SJSA1 (cell line): ENCODE results near the gene PEPD. TPM values are rescaled to one million over a fixed set of nuclear protein-coding genes. Genes with fewer than 3 reads are reported as not detected.
"Not testable (repeated sequence)": the region's sequence is repeated elsewhere in the genome, so short reads cannot be mapped to it uniquely, and the experiment has no call there.

Experiments used
- DNase-seq, 2 experiments: peaks; one replicate each; pipeline ENCODE4 v3.0.0-alpha.2; 2015 to 2020; ENCODE audit warnings: low spot score in 2 of 2, low read depth in 1 of 2
- H3K27ac ChIP-seq: fragments of 250-450 bp; sonication (Bioruptor Pico); 2 replicates; pipeline ENCODE4 v1.5.1; 2020; ENCODE audit warnings: mild to moderate bottlenecking, moderate library complexity
- H3K27me3 ChIP-seq: fragments of 250-450 bp; sonication (Bioruptor Pico); replicated peaks from 2 replicates; pipeline ENCODE4 v1.5.1; 2020; ENCODE audit warnings: mild to moderate bottlenecking, moderate library complexity
- H3K36me3 ChIP-seq: fragments of 250-450 bp; sonication (Bioruptor Pico); 2 replicates; pipeline ENCODE4 v1.5.1; 2020; ENCODE audit warnings: mild to moderate bottlenecking
- H3K4me1 ChIP-seq: fragments of 250-450 bp; sonication (Bioruptor Pico); replicated peaks from 2 replicates; pipeline ENCODE4 v1.6.1; 2021; ENCODE audit warnings: mild to moderate bottlenecking
- H3K4me3 ChIP-seq: fragments of 250-450 bp; sonication (Bioruptor Pico); 2 replicates; pipeline ENCODE4 v1.5.1; 2020; ENCODE audit warnings: mild to moderate bottlenecking
- H3K9me3 ChIP-seq: fragments of 250-450 bp; sonication (Bioruptor Pico); replicated peaks from 2 replicates; pipeline ENCODE4 v1.5.1; 2020; ENCODE audit warnings: mild to moderate bottlenecking
- total RNA-seq: library from RNA; depleted of rRNA; stranded (reverse); fragments of >200 nt; shearing (Covaris generic); gene quantifications from 2 replicates; pipeline ENCODE4 v1.2.3, GENCODE V29; 2014; rRNA removed

Gene PEPD
- 137 and 153 TPM in 2 replicates for total RNA-seq

DNA sequence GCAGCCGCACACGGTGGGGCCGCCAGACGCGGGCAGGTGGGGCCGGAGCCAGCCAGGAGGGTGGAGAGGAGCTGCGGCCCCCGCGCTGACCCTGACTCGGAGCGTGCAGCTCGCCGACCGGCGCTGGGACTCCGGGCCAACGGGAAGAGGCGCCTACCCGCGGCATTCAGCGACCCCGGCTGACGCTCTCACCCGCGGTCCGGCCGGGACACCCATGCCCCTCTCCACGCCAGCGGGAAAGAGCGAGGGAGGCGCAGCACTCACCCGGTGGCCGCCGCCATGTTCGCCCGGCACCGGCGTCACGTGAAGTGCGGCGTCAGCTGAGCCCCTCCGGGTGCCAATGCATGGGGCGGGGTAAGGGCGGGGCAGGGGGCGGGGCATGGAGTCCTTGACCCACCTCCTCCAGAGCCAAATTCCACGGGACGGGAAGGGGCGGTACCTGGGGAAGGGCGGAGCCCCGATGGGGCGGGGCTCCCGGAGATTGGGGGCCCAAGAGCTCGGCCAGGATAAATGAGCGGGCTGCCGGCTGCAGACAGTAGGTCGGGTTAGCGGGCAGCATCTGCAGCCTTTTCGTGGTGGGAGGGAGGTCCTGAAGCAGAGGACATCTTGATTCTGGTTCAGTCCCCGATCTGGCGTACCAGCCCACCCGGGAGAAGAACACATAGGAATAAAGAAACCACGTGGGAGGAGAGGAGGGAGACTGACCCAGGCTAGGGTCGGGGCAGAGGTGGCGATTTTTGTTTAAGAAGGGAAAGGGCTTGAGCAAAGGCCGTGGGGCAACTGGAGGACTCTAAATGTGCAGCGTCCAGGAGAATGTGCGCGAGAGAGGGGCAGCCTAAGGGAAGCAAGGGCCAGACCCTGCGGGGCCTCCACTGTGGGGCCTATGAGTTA lies at the start of gene PEPD:
TSS of gene PEPD (minus strand) at position 312 of the 891 bp plus-strand sequence. CDS start at position 281, 31 bp downstream.
- Histone ChIP-seq H3K27me3 (peaks cover 1% of the 10 kb centered on the region; the same call in 1 of the 2 replicates), H3K4me3 (peak within 1 kb of the TSS; percentile 96), H3K36me3 (peaks cover 4% of the 10 kb centered on the region; the same call in 1 of the 2 replicates), H3K4me1 (peaks cover 17% of the 10 kb centered on the region), H3K27ac (peak within 1 kb of the TSS; percentile 52), H3K9me3 (no peaks in the 10 kb centered on the region)
- peak; percentile 85 to 92 for DNase-seq

DNA sequence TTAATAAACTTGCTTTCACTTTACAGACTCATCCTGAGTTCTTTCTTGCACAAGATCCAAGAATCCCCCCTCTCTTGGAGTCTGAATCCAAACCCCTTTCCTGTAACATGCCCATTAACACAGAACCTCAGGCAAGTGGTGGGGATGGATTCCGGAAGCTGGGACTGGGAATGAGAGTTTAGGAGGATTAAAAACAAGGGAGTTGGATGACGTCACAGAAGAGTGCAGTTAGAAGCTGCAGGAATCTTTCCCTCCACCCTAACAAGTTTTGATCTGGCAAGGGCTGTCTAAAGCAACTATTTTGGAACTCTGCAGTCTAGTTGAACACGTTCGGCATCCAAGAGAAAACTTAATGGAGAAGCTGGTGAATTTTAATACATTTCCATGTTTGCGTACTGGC lies 48.2 kb upstream of the PEPD start:
- Histone ChIP-seq H3K27ac (no peak overlapping the region), H3K4me3 (no peak overlapping the region), H3K36me3 (no peaks in the 10 kb centered on the region), H3K4me1 (no peaks in the 10 kb centered on the region), H3K9me3 (peaks cover 8% of the 10 kb centered on the region), H3K27me3 (peaks cover 13% of the 10 kb centered on the region; the same call in 1 of the 2 replicates)
- no peak for DNase-seq

DNA sequence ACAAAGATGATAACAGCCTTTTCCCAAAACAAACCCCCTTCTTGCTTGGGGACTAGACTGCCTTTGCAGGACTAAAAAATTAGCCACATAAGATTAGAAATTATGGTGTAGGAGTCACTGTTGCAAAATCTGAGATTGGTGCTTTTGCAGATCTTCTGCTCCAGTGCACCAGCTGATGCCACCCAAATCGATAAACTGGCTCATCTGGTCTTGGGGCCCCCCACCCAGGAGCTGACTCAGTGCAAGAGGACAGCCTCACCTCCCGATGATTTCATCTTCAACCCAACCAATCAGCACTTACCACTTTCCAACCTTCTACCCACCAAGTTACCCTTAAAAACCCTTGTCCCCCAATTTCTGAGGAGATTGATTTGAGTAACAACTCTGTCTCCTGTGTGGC lies 47.1 kb upstream of the PEPD start:
- Histone ChIP-seq H3K9me3 (no peaks in the 10 kb centered on the region), H3K4me3 (no peak overlapping the region), H3K36me3 (no peaks in the 10 kb centered on the region), H3K27ac (no peak overlapping the region), H3K27me3 (peaks cover 16% of the 10 kb centered on the region; the same call in 1 of the 2 replicates), H3K4me1 (no peaks in the 10 kb centered on the region)
- DNase-seq, result no peak

DNA sequence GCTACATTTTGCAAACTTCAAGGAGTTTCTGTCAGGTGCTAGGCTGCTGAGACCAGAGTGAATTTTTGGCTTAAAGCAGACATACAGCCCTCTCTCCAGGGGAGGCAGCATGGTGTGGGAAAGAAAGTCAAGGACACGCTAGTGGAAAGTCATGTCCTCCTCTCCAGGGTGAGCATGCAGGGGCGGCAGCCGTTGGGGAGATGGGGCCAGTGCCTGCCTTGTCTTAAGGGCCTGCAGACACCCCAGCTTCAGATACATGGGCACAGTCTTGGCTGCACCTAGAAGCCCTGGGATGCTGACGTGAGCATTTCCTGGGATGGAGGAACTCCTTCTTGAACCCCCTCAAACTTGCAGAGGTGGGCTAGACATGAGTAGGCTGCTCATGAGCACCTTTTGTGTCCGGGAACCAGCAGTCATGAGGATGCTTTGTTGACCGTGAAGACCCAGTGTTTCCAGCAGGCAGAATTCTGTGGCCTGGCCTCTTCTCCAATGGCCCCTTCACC lies 43.3 kb upstream of the PEPD start:
- H3K27ac ChIP-seq, result no peak overlapping the region
- peaks cover 15% of the 10 kb centered on the region for H3K27me3 ChIP-seq
- DNase-seq, result no peak
- no peak overlapping the region for H3K4me3 ChIP-seq
- H3K36me3 ChIP-seq, result no peaks in the 10 kb centered on the region
- no peaks in the 10 kb centered on the region for H3K4me1 ChIP-seq
- no peaks in the 10 kb centered on the region for H3K9me3 ChIP-seq

DNA sequence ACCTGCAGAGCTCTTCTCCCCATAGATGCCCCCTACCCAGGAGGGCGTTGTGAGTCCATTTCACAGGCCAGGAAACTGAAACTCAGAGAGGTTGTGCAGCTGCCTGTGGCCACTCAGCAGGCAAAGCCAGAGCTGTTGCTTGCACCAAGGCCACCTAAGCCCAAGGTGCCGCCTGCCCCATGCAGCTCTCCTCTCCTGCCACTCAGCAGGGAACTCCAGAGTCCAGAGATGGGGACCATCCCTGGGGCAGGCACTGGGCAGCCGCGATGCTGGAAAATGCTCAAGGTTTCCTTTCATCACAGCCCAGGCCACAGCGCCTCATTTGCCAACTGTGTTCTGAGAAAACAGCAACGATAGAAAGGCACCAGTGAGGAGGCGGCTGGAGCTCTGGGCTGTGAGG lies 41.0 kb upstream of the PEPD start:
- DNase-seq, result no peak
- Histone ChIP-seq H3K27me3 (peaks cover 24% of the 10 kb centered on the region), H3K36me3 (no peaks in the 10 kb centered on the region), H3K4me1 (no peaks in the 10 kb centered on the region), H3K4me3 (no peak overlapping the region), H3K27ac (no peak overlapping the region), H3K9me3 (no peaks in the 10 kb centered on the region)

DNA sequence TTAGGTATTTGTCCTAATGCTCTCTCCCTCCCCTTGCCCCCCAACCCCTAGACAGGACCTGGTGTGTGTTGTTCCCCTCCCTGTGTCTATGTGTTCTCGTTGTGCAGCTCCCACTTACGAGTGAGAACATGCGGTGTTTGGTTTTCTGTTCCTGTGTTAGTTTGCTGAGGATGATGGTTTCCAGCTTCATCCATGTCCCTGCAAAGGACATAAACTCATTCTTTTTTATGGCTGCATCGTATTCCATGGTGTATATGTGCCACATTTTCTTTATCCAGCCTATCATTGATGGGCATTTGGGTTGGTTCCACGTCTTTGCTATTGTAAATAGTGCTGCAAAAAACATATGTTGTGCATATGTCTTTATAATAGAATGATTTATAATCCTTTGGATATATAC lies 40.1 kb upstream of the PEPD start:
- H3K9me3 ChIP-seq, result not testable (repeated sequence)

DNA sequence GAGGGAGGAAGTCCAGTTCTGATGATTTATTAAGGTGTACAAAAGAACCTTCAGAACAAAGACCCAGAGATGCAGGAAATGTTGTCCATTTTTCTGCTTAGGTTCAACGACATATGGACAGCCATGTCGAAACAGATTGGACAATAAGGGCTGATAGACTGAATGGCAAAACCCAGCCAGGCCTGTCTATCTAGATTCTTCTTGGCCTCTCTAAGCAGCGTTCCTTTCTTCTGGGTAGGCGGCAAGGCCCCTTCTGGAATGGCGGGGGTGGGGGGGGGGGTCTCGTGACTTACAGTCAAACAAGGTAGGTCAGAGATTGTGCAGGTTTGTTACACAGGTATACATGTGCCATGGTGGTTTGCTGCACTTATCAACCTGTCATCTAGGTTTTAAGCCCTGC lies 39.7 kb upstream of the PEPD start:
- peaks cover 30% of the 10 kb centered on the region for H3K27me3 ChIP-seq
- H3K27ac ChIP-seq, result no peak overlapping the region
- no peaks in the 10 kb centered on the region for H3K4me1 ChIP-seq
- H3K36me3 ChIP-seq, result no peaks in the 10 kb centered on the region
- no peaks in the 10 kb centered on the region for H3K9me3 ChIP-seq
- H3K4me3 ChIP-seq, result no peak overlapping the region
- no peak for DNase-seq

More for the DNA sequence above, 40.1 kb upstream of the PEPD start:
- peaks cover 32% of the 10 kb centered on the region for H3K27me3 ChIP-seq
- H3K4me3 ChIP-seq, DNase-seq, H3K4me1 ChIP-seq, H3K36me3 ChIP-seq, H3K27ac ChIP-seq: not testable (repeated sequence)

DNA sequence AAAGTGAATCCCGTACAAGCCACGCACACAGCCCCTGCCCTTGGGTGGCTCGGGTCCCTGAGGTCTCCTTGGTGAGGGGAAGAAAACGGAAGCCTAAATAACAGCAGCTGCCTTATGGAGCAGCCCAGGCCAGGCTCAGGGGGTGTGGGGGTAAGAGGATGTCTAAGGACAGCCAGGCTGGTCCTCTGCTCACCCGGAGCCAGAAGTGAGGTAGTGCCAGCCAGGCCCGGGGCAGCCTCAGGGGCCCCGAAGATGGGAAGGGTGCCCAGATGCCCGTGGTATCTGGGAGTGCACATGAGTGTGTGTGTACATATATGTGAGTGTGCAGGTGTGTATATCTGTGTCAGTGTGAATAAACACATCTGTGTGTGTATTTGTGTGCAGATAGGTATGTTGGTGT lies 38.4 kb upstream of the PEPD start:
- DNase-seq, result no peak
- Histone ChIP-seq H3K27ac (no peak overlapping the region), H3K36me3 (no peaks in the 10 kb centered on the region), H3K27me3 (peaks cover 34% of the 10 kb centered on the region), H3K4me1 (no peaks in the 10 kb centered on the region), H3K9me3 (no peaks in the 10 kb centered on the region), H3K4me3 (no peak overlapping the region)

DNA sequence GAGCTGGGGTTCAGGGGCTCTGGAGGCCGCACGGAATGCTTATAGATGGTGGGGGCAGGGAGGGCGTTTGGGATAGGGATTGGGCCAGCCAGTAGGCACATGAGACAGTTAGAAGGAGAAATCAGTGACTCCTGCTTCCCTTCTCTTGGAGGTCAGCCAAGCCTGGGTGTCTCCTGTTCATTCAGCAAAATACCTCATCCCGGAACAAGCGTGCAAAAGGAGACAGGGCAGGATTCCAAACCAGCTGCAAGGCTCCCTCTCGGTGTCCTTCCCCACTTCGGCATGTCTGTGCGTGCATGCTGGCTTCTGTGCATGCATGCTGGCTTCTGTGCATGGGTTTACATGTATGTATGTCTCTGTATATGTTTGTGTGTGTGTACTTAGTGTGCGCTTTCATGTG lies 37.3 kb upstream of the PEPD start:
- H3K36me3 ChIP-seq, result no peaks in the 10 kb centered on the region
- H3K4me1 ChIP-seq, result no peaks in the 10 kb centered on the region
- no peaks in the 10 kb centered on the region for H3K9me3 ChIP-seq
- DNase-seq, result no peak
- no peak overlapping the region for H3K4me3 ChIP-seq
- H3K27ac ChIP-seq, result no peak overlapping the region
- peaks cover 31% of the 10 kb centered on the region for H3K27me3 ChIP-seq

DNA sequence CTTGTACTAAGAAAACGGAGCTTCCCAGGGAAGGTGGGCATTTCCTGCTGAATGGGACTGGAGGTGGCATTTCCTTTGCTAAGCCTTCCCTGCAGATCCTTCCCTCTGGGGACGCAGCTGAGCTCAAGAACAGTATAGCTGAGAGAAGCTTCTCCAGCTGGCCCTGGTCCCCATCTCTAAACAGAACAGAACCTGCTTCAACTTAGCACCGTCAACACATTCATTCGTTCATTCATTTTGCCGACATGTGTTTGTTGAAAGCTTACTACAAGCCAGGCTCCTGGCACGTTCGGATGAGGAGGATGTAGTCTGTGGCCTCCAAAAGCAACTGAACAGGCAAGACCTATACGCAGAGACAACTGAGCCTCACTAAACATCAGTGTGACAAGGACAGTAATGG lies 36.6 kb upstream of the PEPD start:
- DNase-seq, result no peak
- H3K27me3 ChIP-seq, result peaks cover 31% of the 10 kb centered on the region
- H3K27ac ChIP-seq, result no peak overlapping the region
- H3K4me1 ChIP-seq, result no peaks in the 10 kb centered on the region
- H3K4me3 ChIP-seq, result no peak overlapping the region
- H3K36me3 ChIP-seq, result no peaks in the 10 kb centered on the region
- no peaks in the 10 kb centered on the region for H3K9me3 ChIP-seq

DNA sequence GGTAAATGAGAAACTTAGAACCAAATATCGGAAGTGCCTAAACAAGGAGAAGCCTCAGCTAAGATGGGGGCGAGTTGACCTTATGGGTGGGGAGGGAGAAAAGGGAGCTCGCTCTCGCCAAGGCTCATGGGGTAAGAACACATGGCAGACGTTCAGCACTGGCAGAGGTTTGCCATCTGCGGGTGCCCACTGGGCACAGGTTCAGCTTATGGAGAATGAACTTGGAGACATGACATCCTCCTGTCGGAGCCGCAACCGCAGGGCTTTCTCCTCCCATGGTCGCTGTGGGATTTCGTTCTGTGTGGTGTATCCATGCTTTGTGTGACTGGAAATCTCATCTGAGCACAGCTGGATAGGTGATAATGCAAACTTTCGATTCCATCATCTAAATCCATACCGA lies 36.1 kb upstream of the PEPD start:
- Histone ChIP-seq H3K27ac (no peak overlapping the region), H3K4me1 (no peaks in the 10 kb centered on the region), H3K36me3 (no peaks in the 10 kb centered on the region), H3K4me3 (no peak overlapping the region), H3K27me3 (peaks cover 28% of the 10 kb centered on the region), H3K9me3 (no peaks in the 10 kb centered on the region)
- DNase-seq, result no peak

DNA sequence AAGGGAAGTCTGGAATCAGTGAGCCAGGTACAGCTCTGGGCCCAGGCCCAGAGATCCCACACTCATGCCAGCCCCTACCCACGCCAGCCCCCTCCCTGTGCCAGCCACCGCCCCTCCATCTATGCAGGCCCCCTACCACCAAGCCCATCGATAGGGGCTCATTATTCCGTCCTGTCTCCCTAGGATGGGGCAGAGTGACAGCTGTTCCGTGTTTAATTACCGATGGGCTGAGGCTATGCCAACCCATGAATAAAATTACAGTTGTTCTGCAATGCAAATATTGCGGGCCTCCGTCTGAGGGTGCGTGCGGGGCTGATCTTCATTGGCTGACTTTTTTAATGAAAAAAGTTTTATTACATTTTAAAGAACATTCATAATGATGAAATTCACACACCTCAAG lies 35.6 kb upstream of the PEPD start:
- DNase-seq, result no peak
- no peak overlapping the region for H3K27ac ChIP-seq
- H3K9me3 ChIP-seq, result no peaks in the 10 kb centered on the region
- H3K4me1 ChIP-seq, result no peaks in the 10 kb centered on the region
- H3K27me3 ChIP-seq, result peaks cover 28% of the 10 kb centered on the region
- H3K4me3 ChIP-seq, result no peak overlapping the region
- no peaks in the 10 kb centered on the region for H3K36me3 ChIP-seq

DNA sequence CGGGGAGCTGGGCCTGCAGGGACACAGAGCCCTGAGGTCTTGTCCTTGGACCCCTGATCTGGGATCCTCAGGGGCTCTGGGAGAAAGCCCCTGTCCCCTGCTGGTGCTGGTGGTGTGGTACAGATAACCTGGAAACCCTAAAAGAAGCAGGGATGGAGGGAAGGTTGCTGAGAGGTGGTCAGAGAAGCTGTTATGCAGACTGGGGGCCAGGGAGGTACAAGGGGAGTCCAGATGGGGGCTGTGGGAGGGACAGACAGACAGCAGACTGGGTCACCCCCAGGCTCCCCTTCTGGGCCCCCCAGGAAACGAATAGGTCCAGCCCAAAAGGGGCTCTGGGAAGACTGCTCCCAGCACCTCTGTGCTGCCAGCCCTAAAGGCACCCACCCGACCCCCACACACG lies 34.7 kb upstream of the PEPD start:
- Histone ChIP-seq H3K4me1 (no peaks in the 10 kb centered on the region), H3K36me3 (no peaks in the 10 kb centered on the region), H3K27ac (no peak overlapping the region), H3K4me3 (no peak overlapping the region), H3K9me3 (no peaks in the 10 kb centered on the region), H3K27me3 (peaks cover 28% of the 10 kb centered on the region)
- no peak for DNase-seq

DNA sequence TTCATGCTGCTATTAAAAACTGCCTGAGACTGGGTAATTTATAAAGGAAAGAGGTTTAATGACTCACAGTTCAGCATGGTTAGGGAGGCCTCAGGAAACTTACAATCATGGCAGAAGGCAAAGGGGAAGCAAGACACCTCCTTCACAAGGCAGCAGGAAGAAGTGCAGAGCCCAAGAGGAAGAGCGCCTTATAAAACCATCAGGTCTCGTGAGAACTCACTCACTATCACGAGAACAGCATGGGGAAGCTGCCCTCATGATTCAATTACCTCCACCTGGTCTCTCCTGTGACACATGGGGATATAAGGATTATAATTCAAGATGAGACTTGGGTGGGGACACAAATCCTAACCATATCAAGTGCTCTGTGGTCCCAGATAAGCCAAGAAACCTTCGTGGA lies 34.1 kb upstream of the PEPD start:
- H3K4me3 ChIP-seq, result not testable (repeated sequence)

More for the DNA sequence above, 34.1 kb upstream of the PEPD start:
- not testable (repeated sequence) for DNase-seq, H3K36me3 ChIP-seq, H3K4me1 ChIP-seq, H3K27ac ChIP-seq, H3K9me3 ChIP-seq
- peaks cover 28% of the 10 kb centered on the region for H3K27me3 ChIP-seq
